Measurements from ENCODE around the gene COL20A1. TPM values are rescaled to one million over a fixed set of nuclear protein-coding genes. Genes with fewer than 3 reads are reported as not detected.

COL20A1 gene
- total RNA-seq, 2 donors from 2014 or later = not detected

GRCh38 chr20:63349516-63349895, 56.5 kb downstream of the COL20A1 start:
- Histone ChIP-seq H3K27me3 (peaks cover 0 to 1% of the 10 kb centered on the region in 2 donors), H3K9me3 (no peaks in the 10 kb centered on the region), H3K4me1 (no peaks in the 10 kb centered on the region), H3K27ac (no peak overlapping the region), H3K36me3 (replicated peaks in 1 of 2; ENCODE audit: insufficient read depth in 1 of 2, low read depth in 2 of 2) (no peaks in the 10 kb centered on the region), H3K4me3 (no peak overlapping the region)
- no peak for ATAC-seq
- intact Hi-C loops (cut with DNase I) = no loop called here
- 74% methylated on average over 13 of the region's 29 CpGs; no CpG with 5 or more reads in 1 of the 2 donors for WGBS, 2 donors
- TF ChIP-seq, protein P1, sequence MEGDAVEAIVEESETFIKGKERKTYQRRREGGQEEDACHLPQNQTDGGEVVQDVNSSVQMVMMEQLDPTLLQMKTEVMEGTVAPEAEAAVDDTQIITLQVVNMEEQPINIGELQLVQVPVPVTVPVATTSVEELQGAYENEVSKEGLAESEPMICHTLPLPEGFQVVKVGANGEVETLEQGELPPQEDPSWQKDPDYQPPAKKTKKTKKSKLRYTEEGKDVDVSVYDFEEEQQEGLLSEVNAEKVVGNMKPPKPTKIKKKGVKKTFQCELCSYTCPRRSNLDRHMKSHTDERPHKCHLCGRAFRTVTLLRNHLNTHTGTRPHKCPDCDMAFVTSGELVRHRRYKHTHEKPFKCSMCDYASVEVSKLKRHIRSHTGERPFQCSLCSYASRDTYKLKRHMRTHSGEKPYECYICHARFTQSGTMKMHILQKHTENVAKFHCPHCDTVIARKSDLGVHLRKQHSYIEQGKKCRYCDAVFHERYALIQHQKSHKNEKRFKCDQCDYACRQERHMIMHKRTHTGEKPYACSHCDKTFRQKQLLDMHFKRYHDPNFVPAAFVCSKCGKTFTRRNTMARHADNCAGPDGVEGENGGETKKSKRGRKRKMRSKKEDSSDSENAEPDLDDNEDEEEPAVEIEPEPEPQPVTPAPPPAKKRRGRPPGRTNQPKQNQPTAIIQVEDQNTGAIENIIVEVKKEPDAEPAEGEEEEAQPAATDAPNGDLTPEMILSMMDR (IDR thresholded peaks at IDR 0.05) = no peak
- no peak for TF ChIP-seq POLR2A (IDR thresholded peaks at IDR 0.05)
- DNase-seq = no peak

GRCh38 chr20:63350196-63350595, 57.2 kb downstream of the COL20A1 start:
- TF ChIP-seq POLR2A (IDR thresholded peaks at IDR 0.05) = no peak
- TF ChIP-seq, protein P1 (IDR thresholded peaks at IDR 0.05) = no peak
- Histone ChIP-seq H3K27ac (no peak overlapping the region), H3K27me3 (peaks cover 0 to 3% of the 10 kb centered on the region in 2 donors), H3K4me1 (no peaks in the 10 kb centered on the region), H3K9me3 (no peaks in the 10 kb centered on the region), H3K36me3 (replicated peaks in 1 of 2; ENCODE audit: insufficient read depth in 1 of 2, low read depth in 2 of 2) (no peaks in the 10 kb centered on the region), H3K4me3 (no peak overlapping the region)
- intact Hi-C loops (cut with DNase I) = no loop called here
- DNase-seq (no peak), ATAC-seq (no peak)
- WGBS, 2 donors = 86 to 90% methylated on average over 32 to 33 of the region's 33 CpGs

DNA sequence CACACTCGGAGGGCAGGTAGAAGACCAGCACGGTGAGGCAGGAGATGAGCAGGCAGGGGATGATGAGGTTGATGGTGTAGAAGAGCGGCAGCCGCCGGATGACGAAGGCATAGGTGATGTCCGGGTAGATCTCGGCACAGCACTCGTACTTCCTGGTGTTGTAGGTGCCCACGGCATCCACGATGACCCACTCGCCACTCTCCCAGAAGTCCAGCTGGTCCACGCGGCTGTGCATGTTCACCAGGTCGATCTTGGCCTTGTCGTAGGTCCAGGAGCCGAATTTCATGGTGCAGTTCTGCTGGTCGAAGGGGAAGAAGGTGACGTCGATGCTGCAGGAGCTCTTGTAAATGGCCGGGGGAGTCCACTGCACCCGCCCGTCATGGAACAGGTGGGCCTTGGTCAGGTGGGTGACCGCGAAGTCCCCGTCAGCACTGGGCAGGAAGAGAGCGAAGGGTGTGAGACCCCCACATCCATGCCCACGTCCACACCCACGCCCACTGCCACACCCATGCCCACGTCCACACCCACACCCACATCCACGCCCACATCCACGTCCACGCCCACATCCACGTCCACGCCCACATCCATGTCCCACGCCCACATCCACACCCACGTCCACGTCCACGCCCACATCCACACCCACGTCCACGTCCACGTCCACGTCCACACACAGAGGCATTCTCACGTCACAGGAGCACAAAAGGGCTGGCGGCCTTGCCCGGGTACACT, 57.8 kb downstream of the COL20A1 start:
- no peaks in the 10 kb centered on the region for H3K9me3 ChIP-seq
- no peak for ATAC-seq
- DNase-seq = no peak
- no peaks in the 10 kb centered on the region for H3K4me1 ChIP-seq
- H3K27ac ChIP-seq = no peak overlapping the region
- H3K4me3 ChIP-seq = no peak overlapping the region
- TF ChIP-seq, protein P1 (IDR thresholded peaks at IDR 0.05) = no peak
- no peak for TF ChIP-seq POLR2A (IDR thresholded peaks at IDR 0.05)
- intact Hi-C loops (cut with DNase I) = no loop called here
- H3K27me3 ChIP-seq = peaks cover 0 to 3% of the 10 kb centered on the region in 2 donors
- H3K36me3 ChIP-seq (replicated peaks in 1 of 2; ENCODE audit: insufficient read depth in 1 of 2, low read depth in 2 of 2) = no peaks in the 10 kb centered on the region
- 80 to 83% methylated on average over 39 to 41 of the region's 46 CpGs for WGBS, 2 donors

- no peak overlapping the region for H3K27ac ChIP-seq
- no peak for TF ChIP-seq POLR2A (IDR thresholded peaks at IDR 0.05)
- TF ChIP-seq, protein P1 (IDR thresholded peaks at IDR 0.05) = no peak
- no peaks in the 10 kb centered on the region for H3K4me1 ChIP-seq
- no peak for ATAC-seq
- H3K27me3 ChIP-seq = peaks cover 0 to 3% of the 10 kb centered on the region in 2 donors
- no peaks in the 10 kb centered on the region for H3K9me3 ChIP-seq
- WGBS, 2 donors = 80 to 86% methylated on average over 1 to 12 of the region's 12 CpGs
- no peaks in the 10 kb centered on the region for H3K36me3 ChIP-seq (replicated peaks in 1 of 2; ENCODE audit: insufficient read depth in 1 of 2, low read depth in 2 of 2)
- DNase-seq = no peak
- H3K4me3 ChIP-seq = no peak overlapping the region
- intact Hi-C loops (cut with DNase I) = no loop called here
Measured at GRCh38 chr20:63351326-63351700, 58.3 kb downstream of the COL20A1 start.
